Keratinocyte (primary cell): Measurements from ENCODE around the gene CNTROB.

Experiments
- CTCF ChIP-seq, 3 experiments: IDR thresholded peaks in 1 of 3; conservative IDR thresholded peaks in 1 of 3; optimal IDR thresholded peaks in 1 of 3; 2 replicates in 2 of 3; 3 replicates in 1 of 3; pipeline versions ENCODE3 to v1.5.1; 2011; ENCODE audit warnings: low read length in 3 of 3, mild to moderate bottlenecking in 3 of 3, moderate library complexity in 2 of 3, control low read depth in 1 of 3, inconsistent platforms in 1 of 3; ENCODE audit not compliant: insufficient read depth in 2 of 3; ENCODE audit errors: extremely low read depth in 1 of 3
- EZH2 ChIP-seq: IDR thresholded peaks from one replicate; pipeline ENCODE4 v1.6.1; 2012; ENCODE audit warnings: inconsistent platforms, mild to moderate bottlenecking, low read length, moderate library complexity

- TF ChIP-seq CTCF (optimal IDR thresholded peaks at IDR 0.05 in 1 of 3, IDR thresholded peaks at IDR 0.05 in 1 of 3, conservative IDR thresholded peaks at IDR 0.05 in 1 of 3; ENCODE audit: extremely low read depth in 1 of 3, insufficient read depth in 2 of 3, low read length in 3 of 3) (peak; percentile 39 to 53 (median 46)), EZH2 (no peak)
These were observed 42.6 kb upstream of the CNTROB start for GRCh38 chr17:7889166-7889955.
